SHP77 treated with DMSO at 0.1 percent for 48 hours (cell line): ENCODE results near the gene EPB41L2.
A peak's percentile ranks its signal among the peaks of the same experiment; 100 is the strongest.
"Not testable (repeated sequence)": the region's sequence is repeated elsewhere in the genome, so short reads cannot be mapped to it uniquely, and the experiment has no call there.

ENCODE experiments used
- DNase-seq: peaks from one replicate; lab custom pipeline; 2025; lab: John Stamatoyannopoulos, UW

EPB41L2 gene

GRCh38 chr6:131063028-131063763 lies at the start of gene EPB41L2:
Gene EPB41L2, minus strand, starts transcription at chr6:131063245. Its CDS starts 106,760 bp downstream, at chr6:130956485.
- DNase-seq, result peak; percentile 16

- no peak for DNase-seq
These were observed 49.2 kb upstream of the EPB41L2 start for GRCh38 chr6:131112249-131112648.

GRCh38 chr6:131107151-131107550 lies 44.1 kb upstream of the EPB41L2 start:
- no peak for DNase-seq

GRCh38 chr6:131103901-131104300 lies 40.9 kb upstream of the EPB41L2 start:
- DNase-seq, result no peak

DNA sequence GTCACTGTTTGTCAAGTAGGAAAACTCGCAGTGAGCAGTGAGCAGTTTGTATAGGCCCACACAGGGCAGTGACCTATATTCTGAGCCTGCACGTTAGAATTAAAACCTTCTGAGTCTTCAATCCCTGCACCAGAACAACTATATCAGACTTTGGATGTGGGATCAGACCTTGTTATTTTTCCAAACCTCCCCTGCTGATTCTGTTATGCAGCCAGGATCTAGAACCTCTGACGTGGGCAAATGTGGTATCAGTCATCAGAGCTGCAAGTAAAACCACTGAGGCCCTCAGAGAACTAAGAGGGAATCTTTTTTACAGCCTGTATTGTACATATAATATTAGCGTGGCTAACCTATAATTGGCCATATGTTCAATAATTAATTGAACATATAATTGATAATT lies 40.3 kb upstream of the EPB41L2 start:
- no peak for DNase-seq

GRCh38 chr6:131101911-131102680 lies 39.1 kb upstream of the EPB41L2 start:
- no peak for DNase-seq

DNA sequence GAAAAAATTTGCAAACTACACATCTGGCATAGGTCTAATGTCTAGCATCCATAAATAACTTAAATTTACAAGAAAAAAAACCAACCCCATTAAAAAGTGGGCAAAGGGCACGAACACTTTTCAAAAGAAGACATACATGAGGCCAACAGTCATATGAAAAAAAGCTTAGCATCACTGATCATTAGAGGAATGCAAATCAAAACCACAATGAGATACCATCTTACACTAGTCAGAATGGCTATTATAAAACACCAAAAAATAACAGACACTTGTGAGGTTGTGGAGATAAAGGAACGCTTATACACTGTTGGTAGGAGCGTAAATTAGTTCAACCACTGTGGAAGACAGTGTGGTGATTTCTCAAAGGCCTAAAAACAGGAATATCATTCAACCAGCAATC lies 33.7 kb upstream of the EPB41L2 start:
- no peak for DNase-seq

GRCh38 chr6:131093334-131093733 lies 30.3 kb upstream of the EPB41L2 start:
- no peak for DNase-seq

GRCh38 chr6:131091944-131092343 lies 28.9 kb upstream of the EPB41L2 start:
- not testable (repeated sequence) for DNase-seq

DNA sequence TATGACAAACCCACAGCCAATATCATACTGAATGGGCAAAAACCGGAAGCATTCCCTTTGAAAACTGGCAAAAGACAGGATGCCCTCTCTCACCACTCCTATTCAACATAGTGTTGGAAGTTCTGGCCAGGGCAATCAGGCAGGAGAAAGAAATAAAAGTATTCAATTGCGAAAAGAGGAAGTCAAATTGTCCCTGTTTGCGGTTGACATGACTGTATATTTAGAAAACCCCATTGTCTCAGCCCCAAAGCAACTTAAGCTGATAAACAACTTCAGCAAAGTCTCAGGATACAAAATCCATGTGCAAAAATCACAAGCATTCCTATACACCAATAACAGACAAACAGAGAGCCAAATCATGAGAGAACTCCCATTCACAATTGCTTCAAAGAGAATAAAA lies 27.3 kb upstream of the EPB41L2 start:
- DNase-seq, result not testable (repeated sequence)

DNA sequence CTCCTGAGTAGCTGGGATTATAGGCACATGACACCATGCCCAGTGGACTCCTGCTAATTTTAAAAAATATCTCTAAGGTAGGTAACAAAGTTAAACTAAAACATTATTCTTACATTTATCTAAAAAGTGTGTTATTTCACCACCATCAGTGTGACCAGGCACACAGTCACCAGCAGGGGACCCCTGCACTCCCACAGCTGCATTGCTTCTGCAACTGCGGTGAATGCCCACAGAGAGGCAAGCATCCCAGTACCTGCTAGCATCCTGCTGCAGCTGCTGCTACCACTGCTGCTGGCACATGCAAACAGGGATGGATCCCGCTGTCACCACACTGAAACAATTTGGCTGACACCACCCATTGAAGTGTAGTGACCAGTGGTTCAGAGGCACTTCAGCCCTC lies 21.9 kb upstream of the EPB41L2 start:
- DNase-seq, result no peak

DNA sequence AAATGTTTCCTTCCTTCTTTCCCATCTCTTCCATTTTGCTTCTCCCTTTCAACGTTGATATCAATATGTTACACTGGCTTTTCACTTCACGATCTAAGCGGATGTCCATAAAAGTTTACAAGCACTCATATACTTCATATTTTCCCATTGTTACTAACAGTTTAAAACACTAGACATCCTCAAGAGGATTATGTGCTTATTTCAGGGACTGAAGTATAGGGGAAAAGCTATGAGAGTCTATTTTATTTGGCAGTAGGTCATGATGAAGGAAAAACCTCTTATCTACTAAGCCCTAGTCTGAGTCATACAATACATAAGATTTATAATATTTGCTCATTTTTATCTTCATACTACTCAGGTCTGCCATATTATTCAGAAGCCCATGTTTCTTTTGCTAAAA lies 20.6 kb upstream of the EPB41L2 start:
- DNase-seq, result no peak

DNA sequence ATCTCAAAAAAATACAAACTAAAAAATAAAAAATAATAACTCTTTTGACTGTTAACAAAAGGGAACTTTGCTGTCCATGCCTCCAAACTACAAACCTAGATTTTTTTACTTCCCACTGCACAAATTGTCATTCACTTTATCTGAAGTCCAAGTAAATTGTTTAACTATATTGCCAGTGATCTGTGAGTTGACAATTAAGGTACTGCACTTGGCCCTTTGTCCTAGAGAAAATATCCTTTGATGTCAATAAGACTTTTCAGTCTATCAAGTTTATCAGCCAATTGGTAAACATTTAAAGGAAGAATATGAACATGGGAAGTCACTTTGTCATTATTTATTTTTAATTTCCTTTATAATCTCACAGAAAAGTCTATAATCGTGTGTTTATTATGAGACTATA lies 19.3 kb upstream of the EPB41L2 start:
- no peak for DNase-seq

- DNase-seq, result no peak
These were observed 17.0 kb upstream of the EPB41L2 start for GRCh38 chr6:131080084-131080483.

GRCh38 chr6:131073577-131073976 lies 10.5 kb upstream of the EPB41L2 start:
- DNase-seq, result no peak

DNA sequence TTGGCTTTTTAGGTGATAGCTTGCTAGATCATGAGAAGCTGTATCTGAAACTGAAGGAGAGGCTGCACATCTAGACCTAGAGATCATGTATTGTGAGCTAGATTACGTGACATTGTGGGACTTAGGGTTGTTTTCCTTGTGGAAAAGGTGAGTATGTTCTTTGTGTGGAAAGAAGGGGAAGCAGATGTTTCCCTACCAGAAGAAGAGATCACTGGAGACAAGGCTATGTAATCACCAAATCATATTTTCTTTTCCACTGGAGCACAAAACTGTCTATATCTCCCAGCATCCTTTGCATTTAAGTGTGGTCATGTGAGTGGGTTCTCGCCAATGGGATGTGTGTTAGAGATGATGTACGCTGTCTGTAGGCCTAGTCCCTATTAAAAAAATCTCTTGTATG lies 7.0 kb upstream of the EPB41L2 start:
- DNase-seq, result no peak

DNA sequence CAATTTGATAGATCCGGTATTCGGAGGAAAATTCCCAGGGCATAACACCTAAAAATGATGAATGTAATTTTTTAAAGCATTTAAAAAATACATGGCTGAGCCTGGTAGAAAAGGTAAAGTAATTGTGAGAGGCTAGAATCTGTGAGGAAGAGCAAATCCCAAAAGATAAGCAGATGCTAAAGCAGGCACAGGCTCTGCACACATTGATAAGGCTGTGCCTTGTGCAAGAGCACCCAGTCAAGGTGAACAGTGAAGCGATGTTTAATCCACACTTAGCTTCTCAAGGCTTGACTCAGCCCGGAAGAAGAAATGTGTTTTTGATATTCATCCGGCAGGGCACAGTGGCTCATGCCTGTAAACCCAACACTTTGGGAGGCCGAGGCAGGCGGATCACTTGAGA lies 5.1 kb upstream of the EPB41L2 start:
- no peak for DNase-seq

GRCh38 chr6:131067521-131067920 lies 4.5 kb upstream of the EPB41L2 start:
- DNase-seq, result no peak

- no peak for DNase-seq
These were observed 2.8 kb upstream of the EPB41L2 start for GRCh38 chr6:131065824-131066171.

- DNase-seq, result no peak
These were observed 2.2 kb upstream of the EPB41L2 start for GRCh38 chr6:131065112-131065823.

DNA sequence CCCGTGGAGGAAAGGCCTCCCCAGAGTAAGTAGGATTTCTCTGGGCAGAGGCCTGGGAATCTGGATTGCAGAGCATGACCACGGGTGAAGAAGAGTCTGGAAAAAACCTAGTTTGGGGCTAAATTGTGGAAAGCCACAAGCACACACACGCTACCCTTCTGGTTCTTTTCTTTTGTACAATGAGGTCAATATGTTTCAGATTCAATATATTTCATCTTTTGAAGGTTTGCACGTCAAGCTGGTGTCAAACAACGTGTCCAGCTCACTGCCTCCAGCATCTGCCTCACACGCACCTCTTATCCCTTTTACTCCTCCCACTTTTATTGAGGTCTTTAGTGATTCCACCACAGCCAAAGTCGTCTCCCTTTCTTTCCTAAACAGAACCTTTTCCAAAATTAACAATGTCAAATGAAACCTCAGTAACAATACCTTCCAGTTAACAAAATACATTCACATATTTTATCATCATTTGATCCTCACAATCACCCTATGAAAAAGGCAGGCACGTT lies 773 bp upstream of the EPB41L2 start:
- DNase-seq, result no peak

DNA sequence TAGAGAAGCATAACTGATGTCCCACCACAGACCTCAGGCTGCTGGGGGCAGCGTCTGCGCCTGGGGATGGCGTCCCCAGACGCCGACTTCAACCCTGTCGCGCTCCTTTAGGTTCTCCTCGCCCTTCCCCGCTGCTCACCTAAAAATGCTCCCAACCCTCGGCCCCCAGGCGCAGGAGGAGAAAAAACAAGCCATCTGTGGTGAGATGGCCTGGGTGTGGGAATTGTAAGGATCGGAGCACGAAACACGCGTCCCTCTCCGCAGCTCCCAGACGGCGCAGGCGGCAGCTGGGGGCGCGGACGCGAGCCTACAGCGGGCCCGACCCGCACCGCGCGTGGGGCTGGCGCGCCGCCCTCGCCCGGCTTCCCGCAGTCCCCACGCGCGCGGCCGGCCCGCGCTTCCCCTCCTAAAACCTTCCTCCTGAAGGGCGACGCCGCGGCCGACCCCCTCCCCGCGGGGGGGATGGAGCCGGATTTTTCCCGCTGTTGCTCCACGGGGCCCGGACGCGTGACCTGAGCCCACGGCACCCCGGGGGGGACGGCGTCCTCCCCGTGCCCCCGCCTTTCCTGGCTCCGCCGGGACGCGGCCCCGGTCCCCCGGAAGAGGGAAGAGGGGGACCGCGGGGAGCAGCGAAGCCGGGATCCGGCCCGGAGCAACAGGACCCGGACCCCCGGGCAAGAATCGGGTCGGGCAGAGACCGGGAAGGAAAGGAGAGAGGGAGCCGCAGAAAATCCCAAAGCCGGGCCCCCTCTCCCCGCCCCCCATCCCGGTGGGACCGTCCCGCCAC lies 611 bp downstream of the EPB41L2 start:
- DNase-seq, result no peak
